Gastrocnemius medialis (tissue), 4 donors: ENCODE results near the gene SPSB1.

Experiments used
- POLR2A ChIP-seq, 2 donors: fragments of 450-650 bp; IDR thresholded peaks; one replicate each; pipeline ENCODE4 v1.6.1; 2017; ENCODE audit warnings: antibody characterized with exemption in 2 of 2, mild to moderate bottlenecking in 2 of 2, moderate library complexity in 2 of 2
- TF ChIP-seq, protein P1 (sequence below), 5 experiments: fragments of 450-650 bp in 3 of 5; fragments of 200-600 bp in 2 of 5; sonication (generic) in 2 of 5; IDR thresholded peaks in 4 of 5; conservative IDR thresholded peaks in 1 of 5; 1 replicate in 4 of 5; 2 replicates in 1 of 5; pipeline ENCODE4 v1.5.1; 2016 to 2019; ENCODE audit warnings: antibody characterized with exemption in 5 of 5, mild to moderate bottlenecking in 3 of 5, moderate library complexity in 3 of 5

- TF ChIP-seq, protein P1, sequence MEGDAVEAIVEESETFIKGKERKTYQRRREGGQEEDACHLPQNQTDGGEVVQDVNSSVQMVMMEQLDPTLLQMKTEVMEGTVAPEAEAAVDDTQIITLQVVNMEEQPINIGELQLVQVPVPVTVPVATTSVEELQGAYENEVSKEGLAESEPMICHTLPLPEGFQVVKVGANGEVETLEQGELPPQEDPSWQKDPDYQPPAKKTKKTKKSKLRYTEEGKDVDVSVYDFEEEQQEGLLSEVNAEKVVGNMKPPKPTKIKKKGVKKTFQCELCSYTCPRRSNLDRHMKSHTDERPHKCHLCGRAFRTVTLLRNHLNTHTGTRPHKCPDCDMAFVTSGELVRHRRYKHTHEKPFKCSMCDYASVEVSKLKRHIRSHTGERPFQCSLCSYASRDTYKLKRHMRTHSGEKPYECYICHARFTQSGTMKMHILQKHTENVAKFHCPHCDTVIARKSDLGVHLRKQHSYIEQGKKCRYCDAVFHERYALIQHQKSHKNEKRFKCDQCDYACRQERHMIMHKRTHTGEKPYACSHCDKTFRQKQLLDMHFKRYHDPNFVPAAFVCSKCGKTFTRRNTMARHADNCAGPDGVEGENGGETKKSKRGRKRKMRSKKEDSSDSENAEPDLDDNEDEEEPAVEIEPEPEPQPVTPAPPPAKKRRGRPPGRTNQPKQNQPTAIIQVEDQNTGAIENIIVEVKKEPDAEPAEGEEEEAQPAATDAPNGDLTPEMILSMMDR (IDR thresholded peaks at IDR 0.05 in 4 of 5, conservative IDR thresholded peaks at IDR 0.05 in 1 of 5): no peak
- no peak for TF ChIP-seq POLR2A (IDR thresholded peaks at IDR 0.05)
These were observed 23.6 kb upstream of the SPSB1 start for GRCh38 chr1:9269078-9269501.
